ENCODE measurements around the gene PEPD.

DNA sequence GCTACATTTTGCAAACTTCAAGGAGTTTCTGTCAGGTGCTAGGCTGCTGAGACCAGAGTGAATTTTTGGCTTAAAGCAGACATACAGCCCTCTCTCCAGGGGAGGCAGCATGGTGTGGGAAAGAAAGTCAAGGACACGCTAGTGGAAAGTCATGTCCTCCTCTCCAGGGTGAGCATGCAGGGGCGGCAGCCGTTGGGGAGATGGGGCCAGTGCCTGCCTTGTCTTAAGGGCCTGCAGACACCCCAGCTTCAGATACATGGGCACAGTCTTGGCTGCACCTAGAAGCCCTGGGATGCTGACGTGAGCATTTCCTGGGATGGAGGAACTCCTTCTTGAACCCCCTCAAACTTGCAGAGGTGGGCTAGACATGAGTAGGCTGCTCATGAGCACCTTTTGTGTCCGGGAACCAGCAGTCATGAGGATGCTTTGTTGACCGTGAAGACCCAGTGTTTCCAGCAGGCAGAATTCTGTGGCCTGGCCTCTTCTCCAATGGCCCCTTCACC is 43.3 kb upstream of the PEPD start:
- TF ChIP-seq CTCF (IDR thresholded peaks at IDR 0.05) (no peak), POLR2A (IDR thresholded peaks at IDR 0.05) (no peak), EP300 (IDR thresholded peaks at IDR 0.05) (no peak)

All from tibial nerve (tissue), 4 donors.